HUES6 (cell line): ENCODE results near the gene TRAP1.

ENCODE experiments used
- H3K27ac ChIP-seq: 2 replicates; pipeline ENCODE4 v1.7.0; 2013; ENCODE audit warnings: low read depth, mild to moderate bottlenecking, low read length, inconsistent platforms
- H3K27me3 ChIP-seq: 2 replicates; pipeline ENCODE4 v1.6.1; 2013; ENCODE audit warnings: low read length; ENCODE audit not compliant: control insufficient read depth, insufficient read depth
- H3K36me3 ChIP-seq: 2 replicates; pipeline ENCODE4 v1.6.1; 2013; ENCODE audit warnings: low read length; ENCODE audit not compliant: control insufficient read depth, insufficient read depth
- H3K4me1 ChIP-seq: 2 replicates; pipeline ENCODE4 v1.6.1; 2013; ENCODE audit warnings: low read length; ENCODE audit not compliant: control insufficient read depth, insufficient read depth
- H3K4me3 ChIP-seq: 2 replicates; pipeline ENCODE4 v1.5.1; 2013; ENCODE audit warnings: low read depth, low read length
- H3K9ac ChIP-seq: one replicate; pipeline ENCODE4 v1.6.1; 2013; ENCODE audit warnings: mild to moderate bottlenecking, low read length
- H3K9me3 ChIP-seq: 2 replicates; pipeline ENCODE4 v1.6.1; 2013; ENCODE audit warnings: low read depth, low read length; ENCODE audit not compliant: control insufficient read depth, insufficient read depth

TRAP1 gene

DNA sequence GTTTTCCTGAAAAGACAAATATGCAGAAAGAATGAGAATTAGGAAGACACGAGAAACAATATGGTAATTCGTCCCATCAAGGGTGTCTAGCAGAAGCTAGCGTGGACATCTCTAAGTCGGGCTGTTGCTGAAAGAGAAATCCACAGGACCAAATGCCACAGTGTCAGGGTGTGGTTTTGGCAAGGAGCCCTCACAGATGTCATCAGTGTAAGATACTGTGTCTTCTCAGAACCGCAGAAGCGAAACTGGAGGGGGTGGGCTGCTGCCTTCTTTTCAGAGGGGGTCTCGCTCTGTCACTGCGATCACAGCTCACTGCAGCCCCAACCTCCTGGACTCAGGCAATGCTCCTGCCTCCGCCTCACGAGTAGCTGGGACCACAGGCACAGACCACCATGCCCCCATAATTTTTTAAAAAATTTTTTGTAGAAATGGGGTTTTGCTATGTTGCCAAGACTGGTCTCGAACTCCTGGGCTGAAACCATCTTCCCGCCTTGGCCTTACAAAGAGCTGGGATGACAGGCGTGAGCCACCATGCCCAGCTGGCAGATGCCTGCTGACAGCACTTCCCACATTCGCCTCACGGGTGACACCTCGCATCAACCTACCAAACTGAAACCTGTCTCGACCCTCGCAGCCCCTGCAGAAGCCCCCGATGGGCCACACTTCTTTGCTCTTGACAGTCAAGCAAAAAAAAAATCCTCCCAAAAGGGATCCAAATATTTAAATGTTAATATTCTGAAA is 26.2 kb downstream of the TRAP1 start:
- Histone ChIP-seq H3K36me3 (peaks cover 43% of the 10 kb centered on the region), H3K4me1 (peaks cover 10% of the 10 kb centered on the region; the same call in 1 of the 2 replicates), H3K27me3 (no peaks in the 10 kb centered on the region), H3K9ac (no peak overlapping the region), H3K4me3 (no peak overlapping the region), H3K27ac (no peak overlapping the region), H3K9me3 (no peaks in the 10 kb centered on the region)

DNA sequence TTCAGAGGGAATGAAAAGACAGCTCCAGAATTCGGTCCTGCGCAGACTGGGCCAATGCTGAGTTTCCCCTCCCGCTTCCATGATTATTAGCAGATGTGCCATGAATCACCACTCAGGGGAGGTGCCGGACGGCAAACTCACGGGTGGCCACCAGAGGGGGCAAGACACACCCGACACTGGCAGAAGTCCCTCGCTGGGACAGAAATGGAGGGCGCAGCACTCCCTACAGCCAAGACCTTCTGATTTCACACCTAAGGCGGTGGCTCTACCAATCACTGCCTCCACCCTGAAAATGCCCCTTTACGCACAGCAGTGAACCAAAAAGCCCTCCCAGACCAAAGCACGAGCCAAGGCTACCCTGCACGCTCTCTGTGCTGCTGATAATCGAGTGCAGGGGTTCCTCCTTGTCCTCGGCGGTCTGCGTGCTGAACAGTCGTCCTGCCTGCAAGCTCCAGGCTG is 26.8 kb downstream of the TRAP1 start:
- peaks cover 50% of the 10 kb centered on the region for H3K36me3 ChIP-seq
- no peak overlapping the region for H3K9ac ChIP-seq
- H3K27ac ChIP-seq = no peak overlapping the region
- no peak overlapping the region for H3K4me3 ChIP-seq
- no peaks in the 10 kb centered on the region for H3K9me3 ChIP-seq
- no peaks in the 10 kb centered on the region for H3K27me3 ChIP-seq
- peaks cover 6% of the 10 kb centered on the region; the same call in 1 of the 2 replicates for H3K4me1 ChIP-seq

- Histone ChIP-seq H3K36me3 (peaks cover 56% of the 10 kb centered on the region), H3K27ac (no peak overlapping the region), H3K4me1 (peaks cover 6% of the 10 kb centered on the region; the same call in 1 of the 2 replicates)
Measured at GRCh38 chr16:3689731-3690130, 27.6 kb downstream of the TRAP1 start.

DNA sequence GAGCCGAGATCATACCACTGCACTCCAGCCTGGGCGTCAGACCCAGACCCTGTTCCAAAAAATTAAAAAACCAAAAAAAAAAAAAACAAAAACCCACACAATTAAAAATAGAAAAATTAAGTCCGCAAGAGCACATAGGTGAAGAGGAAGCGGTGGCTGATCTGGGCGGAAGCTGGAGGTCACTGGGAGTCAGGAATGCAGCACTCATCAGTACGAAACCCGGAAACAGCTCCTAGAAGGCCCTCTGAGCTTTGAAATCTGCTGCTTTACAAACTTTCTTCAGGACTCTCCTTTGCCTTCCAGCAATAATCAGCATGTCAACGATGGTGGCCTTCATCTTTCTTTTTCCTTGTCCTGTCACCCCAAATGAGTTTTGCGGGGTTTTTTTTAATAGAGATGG is 29.5 kb downstream of the TRAP1 start:
- no peak overlapping the region for H3K4me3 ChIP-seq
- H3K4me1 ChIP-seq = peaks cover 6% of the 10 kb centered on the region; the same call in 1 of the 2 replicates
- H3K27ac ChIP-seq = no peak overlapping the region
- no peak overlapping the region for H3K9ac ChIP-seq
- peaks cover 65% of the 10 kb centered on the region for H3K36me3 ChIP-seq
- no peaks in the 10 kb centered on the region for H3K27me3 ChIP-seq
- no peaks in the 10 kb centered on the region for H3K9me3 ChIP-seq

More at GRCh38 chr16:3689731-3690130, 27.6 kb downstream of the TRAP1 start:
- Histone ChIP-seq H3K9me3 (no peaks in the 10 kb centered on the region), H3K4me3 (no peak overlapping the region), H3K9ac (no peak overlapping the region), H3K27me3 (no peaks in the 10 kb centered on the region)

DNA sequence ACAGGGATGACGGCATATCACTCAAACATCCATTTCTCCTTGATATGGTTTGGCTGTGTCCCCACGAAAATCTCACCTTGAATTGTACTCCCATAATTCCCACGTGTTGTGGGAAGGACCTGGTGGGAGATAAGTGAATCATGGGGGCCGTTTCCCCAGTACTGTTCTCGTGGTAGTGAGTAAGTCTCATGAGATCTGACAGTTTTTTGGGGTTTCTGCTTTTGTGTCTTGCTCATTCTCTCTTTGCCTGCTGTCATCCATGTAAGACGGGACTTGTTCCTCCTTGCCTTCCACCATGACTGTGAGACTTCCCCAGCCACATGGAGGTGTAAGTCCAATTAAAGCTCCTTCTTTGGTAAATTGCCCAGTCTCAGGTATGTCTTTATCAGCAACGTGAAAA is 30.3 kb downstream of the TRAP1 start:
- Histone ChIP-seq H3K27ac (no peak overlapping the region), H3K27me3 (no peaks in the 10 kb centered on the region), H3K9ac (no peak overlapping the region), H3K9me3 (no peaks in the 10 kb centered on the region), H3K36me3 (peaks cover 72% of the 10 kb centered on the region), H3K4me1 (peaks cover 6% of the 10 kb centered on the region; the same call in 1 of the 2 replicates), H3K4me3 (no peak overlapping the region)

DNA sequence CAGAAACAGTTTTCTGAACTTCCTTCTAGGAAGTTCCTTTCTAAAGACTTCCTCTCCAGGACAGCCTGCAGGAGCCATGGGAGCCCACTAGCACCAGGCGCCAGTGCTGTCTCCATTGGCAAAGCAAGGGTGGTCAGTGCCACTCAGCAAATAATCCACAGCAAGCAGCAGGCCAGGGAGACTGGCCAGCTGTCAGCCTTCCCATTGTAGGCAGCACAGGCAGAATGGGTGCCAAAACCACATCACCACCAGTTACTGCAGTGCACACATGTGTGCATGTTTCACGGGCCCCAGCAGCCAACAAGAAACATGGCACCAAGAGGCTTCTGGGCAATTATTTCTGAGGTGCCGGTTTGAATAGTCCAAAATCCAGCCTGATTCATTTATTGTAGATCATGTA is 36.1 kb downstream of the TRAP1 start:
- Histone ChIP-seq H3K36me3 (peaks cover 91% of the 10 kb centered on the region), H3K27ac (no peak overlapping the region), H3K4me3 (no peak overlapping the region), H3K9ac (no peak overlapping the region), H3K9me3 (no peaks in the 10 kb centered on the region), H3K4me1 (no peaks in the 10 kb centered on the region), H3K27me3 (no peaks in the 10 kb centered on the region)

DNA sequence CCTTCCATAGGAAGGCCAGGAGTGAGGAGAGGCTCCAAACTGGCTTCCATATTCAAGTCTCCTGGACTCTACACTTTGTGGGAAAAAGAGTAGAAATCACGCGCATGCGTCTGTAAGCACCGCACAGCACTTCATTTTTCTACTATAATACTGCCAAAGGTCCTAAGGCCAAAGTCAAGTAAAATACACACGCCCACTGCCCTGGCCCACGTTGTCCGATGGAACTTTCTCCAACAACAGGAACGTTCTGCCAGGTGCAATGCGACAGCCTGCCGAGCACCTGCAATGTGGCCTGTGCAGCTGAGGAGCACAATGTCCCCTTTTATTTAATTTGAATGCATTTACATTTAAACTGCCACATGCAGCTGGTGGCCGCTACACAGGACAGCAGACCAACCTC is 39.3 kb downstream of the TRAP1 start:
- Histone ChIP-seq H3K36me3 (peaks cover 97% of the 10 kb centered on the region), H3K4me1 (no peaks in the 10 kb centered on the region), H3K27ac (no peak overlapping the region), H3K4me3 (no peak overlapping the region), H3K9me3 (no peaks in the 10 kb centered on the region), H3K27me3 (no peaks in the 10 kb centered on the region), H3K9ac (no peak overlapping the region)

GRCh38 chr16:3675601-3676130 is 41.7 kb downstream of the TRAP1 start:
- no peaks in the 10 kb centered on the region for H3K9me3 ChIP-seq
- H3K36me3 ChIP-seq = peaks cover 97% of the 10 kb centered on the region
- no peaks in the 10 kb centered on the region for H3K4me1 ChIP-seq

GRCh38 chr16:3674513-3675295 is 42.6 kb downstream of the TRAP1 start:
- H3K4me3 ChIP-seq = no peak overlapping the region
- peaks cover 93% of the 10 kb centered on the region for H3K36me3 ChIP-seq
- no peaks in the 10 kb centered on the region for H3K4me1 ChIP-seq
- no peak overlapping the region for H3K9ac ChIP-seq
- H3K27me3 ChIP-seq = no peaks in the 10 kb centered on the region
- H3K27ac ChIP-seq = no peak overlapping the region
- H3K9me3 ChIP-seq = no peaks in the 10 kb centered on the region

More at GRCh38 chr16:3675601-3676130, 41.7 kb downstream of the TRAP1 start:
- Histone ChIP-seq H3K27ac (no peak overlapping the region; the same call in 1 of the 2 replicates), H3K4me3 (no peak overlapping the region), H3K27me3 (no peaks in the 10 kb centered on the region), H3K9ac (no peak overlapping the region)

DNA sequence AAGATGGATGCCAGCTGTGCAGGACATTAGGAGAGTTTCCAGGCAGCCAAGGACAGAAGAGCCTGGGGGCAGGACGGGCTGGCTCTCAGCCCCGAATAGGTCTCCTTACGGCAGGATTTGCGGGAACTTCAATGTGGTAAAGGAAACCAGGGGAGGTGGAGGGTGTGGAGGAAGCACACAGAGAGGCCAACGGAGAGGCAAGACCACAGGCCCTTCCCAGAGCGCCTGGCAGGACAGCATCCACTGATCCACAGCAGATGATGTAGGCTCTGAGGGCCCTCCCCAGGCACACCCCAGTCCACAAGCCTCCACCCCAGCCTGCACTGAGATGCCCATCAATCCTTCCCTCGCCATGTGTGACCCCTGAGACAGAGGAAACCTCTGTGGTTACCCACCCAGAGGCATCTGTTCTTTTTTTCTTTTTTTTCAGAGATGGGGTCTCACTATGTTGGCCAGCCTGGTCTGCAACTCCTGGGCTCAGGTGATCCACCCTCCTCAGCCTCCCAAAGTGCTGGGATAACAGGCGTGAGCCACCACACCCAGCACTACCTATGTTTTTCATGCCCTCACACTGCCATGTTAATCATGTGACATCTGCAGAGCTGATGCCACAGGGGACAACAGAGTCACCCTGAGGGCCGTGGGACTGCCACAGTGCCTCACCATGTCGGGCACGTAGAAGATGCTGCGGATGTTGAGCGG is 43.5 kb downstream of the TRAP1 start:
- Histone ChIP-seq H3K4me1 (no peaks in the 10 kb centered on the region), H3K36me3 (peaks cover 89% of the 10 kb centered on the region)

More for the DNA sequence above, 43.5 kb downstream of the TRAP1 start:
- no peaks in the 10 kb centered on the region for H3K9me3 ChIP-seq
- H3K27ac ChIP-seq = no peak overlapping the region
- no peak overlapping the region for H3K4me3 ChIP-seq
- H3K9ac ChIP-seq = no peak overlapping the region
- no peaks in the 10 kb centered on the region for H3K27me3 ChIP-seq
